NCI-H2171 (cell line): ENCODE results near the gene KRTAP10-2.

Experiments
- DNase-seq: peaks from one replicate; lab custom pipeline; 2025; lab: John Stamatoyannopoulos, UW

Gene KRTAP10-2

GRCh38 chr21:44526096-44526997, 25.0 kb downstream of the KRTAP10-2 start:
- no peak for DNase-seq

- DNase-seq, result no peak
Observed at GRCh38 chr21:44525391-44526095, 25.8 kb downstream of the KRTAP10-2 start.

- no peak for DNase-seq
Observed at GRCh38 chr21:44524414-44525371, 26.6 kb downstream of the KRTAP10-2 start.

- no peak for DNase-seq
Observed at GRCh38 chr21:44523567-44524413, 27.5 kb downstream of the KRTAP10-2 start.

GRCh38 chr21:44522753-44523204, 28.5 kb downstream of the KRTAP10-2 start:
- no peak for DNase-seq

- no peak for DNase-seq
Observed at GRCh38 chr21:44521928-44522752, 29.2 kb downstream of the KRTAP10-2 start.

- DNase-seq, result no peak
Observed at GRCh38 chr21:44521301-44521927, 29.9 kb downstream of the KRTAP10-2 start.

GRCh38 chr21:44520326-44521300, 30.7 kb downstream of the KRTAP10-2 start:
- no peak for DNase-seq

- no peak for DNase-seq
Observed at GRCh38 chr21:44519346-44520325, 31.7 kb downstream of the KRTAP10-2 start.

GRCh38 chr21:44518686-44519085, 32.6 kb downstream of the KRTAP10-2 start:
- DNase-seq, result no peak

GRCh38 chr21:44517175-44517899, 34.0 kb downstream of the KRTAP10-2 start:
- DNase-seq, result peak; percentile 96

- DNase-seq, result no peak
Observed at GRCh38 chr21:44516828-44517174, 34.5 kb downstream of the KRTAP10-2 start.

GRCh38 chr21:44516342-44516741, 35.0 kb downstream of the KRTAP10-2 start:
- no peak for DNase-seq

- no peak for DNase-seq
Observed at GRCh38 chr21:44515359-44516165, 35.7 kb downstream of the KRTAP10-2 start.

GRCh38 chr21:44514746-44515358, 36.5 kb downstream of the KRTAP10-2 start:
- DNase-seq, result no peak
